ENCODE results near the gene LANCL3.

DNA sequence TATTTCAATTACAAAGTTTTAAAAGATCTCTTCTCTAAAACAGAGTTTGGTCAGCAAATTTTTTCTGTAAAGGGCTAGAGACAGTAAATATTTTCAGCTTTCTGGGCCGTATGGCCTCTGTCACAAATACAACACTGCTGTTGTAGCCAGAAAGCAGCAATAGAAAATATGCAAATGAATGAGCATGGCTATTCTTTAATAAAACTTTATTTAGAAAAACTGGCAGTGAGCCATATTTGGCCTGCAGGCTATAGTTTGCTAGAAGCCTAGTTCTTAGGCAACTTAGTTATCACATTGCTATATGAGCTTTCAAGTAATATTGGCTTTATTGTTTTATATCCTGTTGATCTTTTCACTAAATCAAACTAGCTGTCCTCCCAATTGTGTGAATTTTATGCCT lies 87.6 kb downstream of the LANCL3 start:
- no peak for TF ChIP-seq EZH2 (IDR thresholded peaks at IDR 0.05; ENCODE audit: borderline replicate concordance, insufficient read depth, low read depth, low read length, poor library complexity, severe bottlenecking)
- TF ChIP-seq, protein P1, sequence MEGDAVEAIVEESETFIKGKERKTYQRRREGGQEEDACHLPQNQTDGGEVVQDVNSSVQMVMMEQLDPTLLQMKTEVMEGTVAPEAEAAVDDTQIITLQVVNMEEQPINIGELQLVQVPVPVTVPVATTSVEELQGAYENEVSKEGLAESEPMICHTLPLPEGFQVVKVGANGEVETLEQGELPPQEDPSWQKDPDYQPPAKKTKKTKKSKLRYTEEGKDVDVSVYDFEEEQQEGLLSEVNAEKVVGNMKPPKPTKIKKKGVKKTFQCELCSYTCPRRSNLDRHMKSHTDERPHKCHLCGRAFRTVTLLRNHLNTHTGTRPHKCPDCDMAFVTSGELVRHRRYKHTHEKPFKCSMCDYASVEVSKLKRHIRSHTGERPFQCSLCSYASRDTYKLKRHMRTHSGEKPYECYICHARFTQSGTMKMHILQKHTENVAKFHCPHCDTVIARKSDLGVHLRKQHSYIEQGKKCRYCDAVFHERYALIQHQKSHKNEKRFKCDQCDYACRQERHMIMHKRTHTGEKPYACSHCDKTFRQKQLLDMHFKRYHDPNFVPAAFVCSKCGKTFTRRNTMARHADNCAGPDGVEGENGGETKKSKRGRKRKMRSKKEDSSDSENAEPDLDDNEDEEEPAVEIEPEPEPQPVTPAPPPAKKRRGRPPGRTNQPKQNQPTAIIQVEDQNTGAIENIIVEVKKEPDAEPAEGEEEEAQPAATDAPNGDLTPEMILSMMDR (IDR thresholded peaks at IDR 0.05), result no peak

Measured in B cell (primary cell).